Gastrocnemius medialis (tissue), 4 donors: ENCODE results near the gene LRRC74A.

Experiments used
- POLR2A ChIP-seq, 2 donors: fragments of 450-650 bp; IDR thresholded peaks; one replicate each; pipeline ENCODE4 v1.6.1; 2017; ENCODE audit warnings: antibody characterized with exemption in 2 of 2, mild to moderate bottlenecking in 2 of 2, moderate library complexity in 2 of 2
- TF ChIP-seq, protein P1 (sequence below), 5 experiments: fragments of 450-650 bp in 3 of 5; fragments of 200-600 bp in 2 of 5; sonication (generic) in 2 of 5; IDR thresholded peaks in 4 of 5; conservative IDR thresholded peaks in 1 of 5; 1 replicate in 4 of 5; 2 replicates in 1 of 5; pipeline ENCODE4 v1.5.1; 2016 to 2019; ENCODE audit warnings: antibody characterized with exemption in 5 of 5, mild to moderate bottlenecking in 3 of 5, moderate library complexity in 3 of 5

DNA sequence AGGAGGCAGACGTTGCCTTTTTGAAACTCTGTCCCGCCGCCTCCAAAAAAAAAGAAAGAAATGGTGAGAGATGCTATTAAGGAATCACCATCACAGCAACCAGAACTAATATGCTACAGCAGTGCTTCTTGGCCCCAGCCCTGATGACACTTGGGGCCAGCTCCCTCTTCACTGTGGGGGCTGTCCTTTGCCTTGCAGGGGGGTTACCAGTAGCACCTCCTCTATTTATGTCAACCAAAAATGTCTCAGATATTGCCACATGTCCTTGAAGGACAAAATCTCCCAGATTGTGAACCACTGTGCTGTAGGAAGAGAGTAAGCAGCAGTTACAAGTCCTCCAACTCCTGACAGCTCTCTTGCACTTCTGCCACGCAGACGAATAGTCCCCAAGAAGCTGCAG is 76.4 kb downstream of the LRRC74A start:
- no peak for TF ChIP-seq POLR2A (IDR thresholded peaks at IDR 0.05)
- TF ChIP-seq, protein P1, sequence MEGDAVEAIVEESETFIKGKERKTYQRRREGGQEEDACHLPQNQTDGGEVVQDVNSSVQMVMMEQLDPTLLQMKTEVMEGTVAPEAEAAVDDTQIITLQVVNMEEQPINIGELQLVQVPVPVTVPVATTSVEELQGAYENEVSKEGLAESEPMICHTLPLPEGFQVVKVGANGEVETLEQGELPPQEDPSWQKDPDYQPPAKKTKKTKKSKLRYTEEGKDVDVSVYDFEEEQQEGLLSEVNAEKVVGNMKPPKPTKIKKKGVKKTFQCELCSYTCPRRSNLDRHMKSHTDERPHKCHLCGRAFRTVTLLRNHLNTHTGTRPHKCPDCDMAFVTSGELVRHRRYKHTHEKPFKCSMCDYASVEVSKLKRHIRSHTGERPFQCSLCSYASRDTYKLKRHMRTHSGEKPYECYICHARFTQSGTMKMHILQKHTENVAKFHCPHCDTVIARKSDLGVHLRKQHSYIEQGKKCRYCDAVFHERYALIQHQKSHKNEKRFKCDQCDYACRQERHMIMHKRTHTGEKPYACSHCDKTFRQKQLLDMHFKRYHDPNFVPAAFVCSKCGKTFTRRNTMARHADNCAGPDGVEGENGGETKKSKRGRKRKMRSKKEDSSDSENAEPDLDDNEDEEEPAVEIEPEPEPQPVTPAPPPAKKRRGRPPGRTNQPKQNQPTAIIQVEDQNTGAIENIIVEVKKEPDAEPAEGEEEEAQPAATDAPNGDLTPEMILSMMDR (IDR thresholded peaks at IDR 0.05 in 4 of 5, conservative IDR thresholded peaks at IDR 0.05 in 1 of 5), result no peak
